HEK293 (cell line): Measurements from ENCODE around the gene CCDC92.

Source experiments
- CTCF ChIP-seq: fragments of 450-650 bp; formaldehyde crosslinking; IDR thresholded peaks from 2 replicates; pipeline ENCODE4 v1.5.1; 2016; ENCODE audit warnings: missing biosample characterization, missing genetic modification characterization
- GLI4 ChIP-seq: fragments of 450-650 bp; formaldehyde crosslinking; IDR thresholded peaks from 2 replicates; pipeline ENCODE4 v1.5.1; 2016; ENCODE audit warnings: missing biosample characterization, missing genetic modification characterization
- KLF9 ChIP-seq: fragments of 450-650 bp; formaldehyde crosslinking; IDR thresholded peaks from 2 replicates; pipeline ENCODE4 v1.5.1; 2016; ENCODE audit warnings: missing biosample characterization, missing genetic modification characterization, low read depth
- PBX3 ChIP-seq: sonication (generic); formaldehyde crosslinking; IDR thresholded peaks from 2 replicates; pipeline ENCODE4 v1.8.1; 2022; ENCODE audit warnings: mild to moderate bottlenecking, moderate library complexity, missing genetic modification reagents
- ZNF155 ChIP-seq: fragments of 450-650 bp; formaldehyde crosslinking; IDR thresholded peaks from 2 replicates; pipeline ENCODE4 v1.5.1; 2016; ENCODE audit warnings: missing biosample characterization, missing genetic modification characterization
- ZNF18 ChIP-seq: fragments of 450-650 bp; formaldehyde crosslinking; IDR thresholded peaks from 2 replicates; pipeline ENCODE4 v1.5.1; 2016; ENCODE audit warnings: missing biosample characterization, missing genetic modification characterization
- ZNF184 ChIP-seq: fragments of 450-650 bp; IDR thresholded peaks from 2 replicates; pipeline ENCODE4 v1.5.1; 2018; ENCODE audit warnings: missing biosample characterization, mild to moderate bottlenecking, missing genetic modification characterization
- ZNF426 ChIP-seq: fragments of 450-650 bp; formaldehyde crosslinking; IDR thresholded peaks from 2 replicates; pipeline ENCODE4 v1.5.1; 2017; ENCODE audit warnings: missing biosample characterization, missing genetic modification characterization, mild to moderate bottlenecking, inconsistent platforms, moderate library complexity
- ZNF76 ChIP-seq: fragments of 450-650 bp; formaldehyde crosslinking; IDR thresholded peaks from 2 replicates; pipeline ENCODE4; 2016; ENCODE audit warnings: low read depth, missing biosample characterization, missing genetic modification characterization, borderline replicate concordance

GRCh38 chr12:123961585-123962345 lies 10.9 kb downstream of the CCDC92 start:
- TF ChIP-seq CTCF (no peak), PBX3 (CRISPR knock-in tag) (no peak), GLI4 (tag by site-specific recombination) (no peak), KLF9 (tag by site-specific recombination) (no peak), ZNF184 (tag by site-specific recombination) (no peak), ZNF18 (tag by site-specific recombination) (no peak), ZNF426 (tag by site-specific recombination) (no peak), ZNF155 (no peak), ZNF76 (tag by site-specific recombination) (no peak)
